ENCODE data around the gene CPA4.

CPA4 gene

GRCh38 chr7:130346941-130347340 lies 54.0 kb downstream of the CPA4 start:
- no peak for DNase-seq

GRCh38 chr7:130349911-130350782 lies 57.2 kb downstream of the CPA4 start:
- DNase-seq: no peak

GRCh38 chr7:130350945-130351790 lies 58.2 kb downstream of the CPA4 start:
- no peak for DNase-seq

GRCh38 chr7:130351791-130352090 lies 58.8 kb downstream of the CPA4 start:
- DNase-seq: no peak

GRCh38 chr7:130352194-130353074 lies 59.5 kb downstream of the CPA4 start:
- no peak for DNase-seq

- no peak for DNase-seq
Measured at GRCh38 chr7:130353196-130353595, 60.2 kb downstream of the CPA4 start.

- DNase-seq: no peak
Measured at GRCh38 chr7:130356121-130356875, 63.3 kb downstream of the CPA4 start.

GRCh38 chr7:130356876-130357611 lies 64.1 kb downstream of the CPA4 start:
- no peak for DNase-seq

GRCh38 chr7:130358471-130358870 lies 65.5 kb downstream of the CPA4 start:
- DNase-seq: no peak

- no peak for DNase-seq
Measured at GRCh38 chr7:130359276-130359857, 66.4 kb downstream of the CPA4 start.

GRCh38 chr7:130360518-130360917 lies 67.6 kb downstream of the CPA4 start:
- no peak for DNase-seq

GRCh38 chr7:130361681-130362080 lies 68.7 kb downstream of the CPA4 start:
- no peak for DNase-seq

GRCh38 chr7:130362251-130362816 lies 69.4 kb downstream of the CPA4 start:
- no peak for DNase-seq

- no peak for DNase-seq
Measured at GRCh38 chr7:130363026-130363847, 70.3 kb downstream of the CPA4 start.

- DNase-seq: no peak
Measured at GRCh38 chr7:130364451-130364850, 71.5 kb downstream of the CPA4 start.

- DNase-seq: no peak
Measured at GRCh38 chr7:130365088-130365487, 72.1 kb downstream of the CPA4 start.

GRCh38 chr7:130365511-130366441 lies 72.8 kb downstream of the CPA4 start:
- DNase-seq: no peak

- DNase-seq: no peak
Measured at GRCh38 chr7:130366564-130366963, 73.6 kb downstream of the CPA4 start.

All from activated effector memory CD4-positive, alpha-beta T cell treated with Interleukin-2 at 50 U/mL for 16 hours (primary cell).